ENCODE measurements around the gene KLK4. TPM values are rescaled to one million over a fixed set of nuclear protein-coding genes. Genes with fewer than 3 reads are reported as not detected.

Gene KLK4
- total and polyA plus RNA-seq, 4 donors = not detected

DNA sequence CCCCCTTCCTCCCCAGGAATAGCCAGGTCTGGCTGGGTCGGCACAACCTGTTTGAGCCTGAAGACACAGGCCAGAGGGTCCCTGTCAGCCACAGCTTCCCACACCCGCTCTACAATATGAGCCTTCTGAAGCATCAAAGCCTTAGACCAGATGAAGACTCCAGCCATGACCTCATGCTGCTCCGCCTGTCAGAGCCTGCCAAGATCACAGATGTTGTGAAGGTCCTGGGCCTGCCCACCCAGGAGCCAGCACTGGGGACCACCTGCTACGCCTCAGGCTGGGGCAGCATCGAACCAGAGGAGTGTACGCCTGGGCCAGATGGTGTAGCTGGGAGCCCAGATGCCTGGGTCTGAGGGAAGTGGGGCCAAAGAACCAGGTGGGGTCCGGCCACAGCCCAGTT is 34.7 kb downstream of the KLK4 start:
- H3K36me3 ChIP-seq (ENCODE audit: control insufficient read depth in 4 of 4, insufficient read depth in 3 of 4, low read depth in 1 of 4, low read length in 3 of 4) = no peaks in the 10 kb centered on the region
- H3K4me3 ChIP-seq (ENCODE audit: low read depth in 1 of 3, low read length in 3 of 3) = no peak overlapping the region
- H3K9me3 ChIP-seq (ENCODE audit: control insufficient read depth in 4 of 4, low read length in 3 of 4) = no peaks in the 10 kb centered on the region
- TF ChIP-seq JUND (IDR thresholded peaks at IDR 0.05) = no peak
- no peak for TF ChIP-seq RAD21 (IDR thresholded peaks at IDR 0.05)
- no peak for TF ChIP-seq TAF1 (conservative IDR thresholded peaks at IDR 0.05)
- TF ChIP-seq GABPA (IDR thresholded peaks at IDR 0.05 in 1 of 2, conservative IDR thresholded peaks at IDR 0.05 in 1 of 2) = no peak
- TF ChIP-seq, protein P1, sequence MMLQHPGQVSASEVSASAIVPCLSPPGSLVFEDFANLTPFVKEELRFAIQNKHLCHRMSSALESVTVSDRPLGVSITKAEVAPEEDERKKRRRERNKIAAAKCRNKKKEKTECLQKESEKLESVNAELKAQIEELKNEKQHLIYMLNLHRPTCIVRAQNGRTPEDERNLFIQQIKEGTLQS (IDR thresholded peaks at IDR 0.05) = no peak
- TF ChIP-seq, protein P2, sequence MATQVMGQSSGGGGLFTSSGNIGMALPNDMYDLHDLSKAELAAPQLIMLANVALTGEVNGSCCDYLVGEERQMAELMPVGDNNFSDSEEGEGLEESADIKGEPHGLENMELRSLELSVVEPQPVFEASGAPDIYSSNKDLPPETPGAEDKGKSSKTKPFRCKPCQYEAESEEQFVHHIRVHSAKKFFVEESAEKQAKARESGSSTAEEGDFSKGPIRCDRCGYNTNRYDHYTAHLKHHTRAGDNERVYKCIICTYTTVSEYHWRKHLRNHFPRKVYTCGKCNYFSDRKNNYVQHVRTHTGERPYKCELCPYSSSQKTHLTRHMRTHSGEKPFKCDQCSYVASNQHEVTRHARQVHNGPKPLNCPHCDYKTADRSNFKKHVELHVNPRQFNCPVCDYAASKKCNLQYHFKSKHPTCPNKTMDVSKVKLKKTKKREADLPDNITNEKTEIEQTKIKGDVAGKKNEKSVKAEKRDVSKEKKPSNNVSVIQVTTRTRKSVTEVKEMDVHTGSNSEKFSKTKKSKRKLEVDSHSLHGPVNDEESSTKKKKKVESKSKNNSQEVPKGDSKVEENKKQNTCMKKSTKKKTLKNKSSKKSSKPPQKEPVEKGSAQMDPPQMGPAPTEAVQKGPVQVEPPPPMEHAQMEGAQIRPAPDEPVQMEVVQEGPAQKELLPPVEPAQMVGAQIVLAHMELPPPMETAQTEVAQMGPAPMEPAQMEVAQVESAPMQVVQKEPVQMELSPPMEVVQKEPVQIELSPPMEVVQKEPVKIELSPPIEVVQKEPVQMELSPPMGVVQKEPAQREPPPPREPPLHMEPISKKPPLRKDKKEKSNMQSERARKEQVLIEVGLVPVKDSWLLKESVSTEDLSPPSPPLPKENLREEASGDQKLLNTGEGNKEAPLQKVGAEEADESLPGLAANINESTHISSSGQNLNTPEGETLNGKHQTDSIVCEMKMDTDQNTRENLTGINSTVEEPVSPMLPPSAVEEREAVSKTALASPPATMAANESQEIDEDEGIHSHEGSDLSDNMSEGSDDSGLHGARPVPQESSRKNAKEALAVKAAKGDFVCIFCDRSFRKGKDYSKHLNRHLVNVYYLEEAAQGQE (IDR thresholded peaks at IDR 0.05) = no peak
- no peak overlapping the region for H3K27ac ChIP-seq (ENCODE audit: low read depth in 1 of 2, low read length in 2 of 2)
- no peaks in the 10 kb centered on the region for H3K4me1 ChIP-seq (ENCODE audit: control insufficient read depth in 4 of 4, insufficient read depth in 4 of 4, low read length in 3 of 4)
- H3K9ac ChIP-seq (ENCODE audit: low read depth in 1 of 2, low read length in 2 of 2) = no peak overlapping the region
- WGBS = 74% methylated on average over 7 of the region's 7 CpGs
- H3K27me3 ChIP-seq (ENCODE audit: control insufficient read depth in 4 of 4, insufficient read depth in 4 of 4, low read length in 3 of 4) = peaks cover 0 to 11% (median 3%) of the 10 kb centered on the region in 4 donors
- no peak for DNase-seq (ENCODE audit: low spot score)

DNA sequence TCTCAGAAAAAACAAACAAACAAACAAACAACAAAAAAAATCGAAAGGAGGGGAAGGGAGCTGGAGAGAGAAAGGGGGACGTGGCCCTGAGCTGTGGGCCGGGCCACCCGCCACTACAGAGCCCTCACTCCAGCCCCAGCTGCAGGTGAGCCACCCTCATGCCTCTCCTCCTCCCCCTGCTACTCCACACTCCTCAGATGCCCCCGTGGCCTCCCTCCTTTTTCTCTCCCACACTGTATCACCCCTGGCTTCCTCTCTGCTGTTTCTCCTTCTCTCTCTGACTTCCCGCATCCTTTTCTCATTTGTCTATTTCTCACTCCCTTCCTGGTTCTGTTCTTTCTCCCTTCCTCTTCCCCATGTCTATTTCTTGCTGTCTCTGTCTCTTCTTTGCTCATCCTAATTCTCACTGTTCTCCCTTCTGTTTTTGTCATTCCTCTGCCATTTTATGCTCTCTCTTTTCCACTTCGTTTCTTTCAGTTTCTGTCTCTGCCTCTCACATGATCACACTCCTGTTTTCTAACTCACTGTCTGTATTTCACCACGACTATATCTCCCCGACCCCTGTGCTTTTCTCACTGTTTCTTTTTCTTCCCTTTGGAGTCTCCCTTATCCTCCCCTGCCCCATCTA is 35.3 kb downstream of the KLK4 start:
- no peak overlapping the region for H3K27ac ChIP-seq (ENCODE audit: low read depth in 1 of 2, low read length in 2 of 2)
- H3K9me3 ChIP-seq (ENCODE audit: control insufficient read depth in 4 of 4, low read length in 3 of 4) = no peaks in the 10 kb centered on the region
- WGBS = 37% methylated on average over 9 of the region's 9 CpGs
- peaks cover 0 to 12% (median 4%) of the 10 kb centered on the region in 4 donors for H3K27me3 ChIP-seq (ENCODE audit: control insufficient read depth in 4 of 4, insufficient read depth in 4 of 4, low read length in 3 of 4)
- no peak overlapping the region for H3K4me3 ChIP-seq (ENCODE audit: low read depth in 1 of 3, low read length in 3 of 3)
- no peaks in the 10 kb centered on the region for H3K4me1 ChIP-seq (ENCODE audit: control insufficient read depth in 4 of 4, insufficient read depth in 4 of 4, low read length in 3 of 4)
- TF ChIP-seq EGR1 (IDR thresholded peaks at IDR 0.05; ENCODE audit: low read depth in 2 of 2) = no peak
- TF ChIP-seq, protein P2 (IDR thresholded peaks at IDR 0.05) = no peak
- TF ChIP-seq, protein P3, sequence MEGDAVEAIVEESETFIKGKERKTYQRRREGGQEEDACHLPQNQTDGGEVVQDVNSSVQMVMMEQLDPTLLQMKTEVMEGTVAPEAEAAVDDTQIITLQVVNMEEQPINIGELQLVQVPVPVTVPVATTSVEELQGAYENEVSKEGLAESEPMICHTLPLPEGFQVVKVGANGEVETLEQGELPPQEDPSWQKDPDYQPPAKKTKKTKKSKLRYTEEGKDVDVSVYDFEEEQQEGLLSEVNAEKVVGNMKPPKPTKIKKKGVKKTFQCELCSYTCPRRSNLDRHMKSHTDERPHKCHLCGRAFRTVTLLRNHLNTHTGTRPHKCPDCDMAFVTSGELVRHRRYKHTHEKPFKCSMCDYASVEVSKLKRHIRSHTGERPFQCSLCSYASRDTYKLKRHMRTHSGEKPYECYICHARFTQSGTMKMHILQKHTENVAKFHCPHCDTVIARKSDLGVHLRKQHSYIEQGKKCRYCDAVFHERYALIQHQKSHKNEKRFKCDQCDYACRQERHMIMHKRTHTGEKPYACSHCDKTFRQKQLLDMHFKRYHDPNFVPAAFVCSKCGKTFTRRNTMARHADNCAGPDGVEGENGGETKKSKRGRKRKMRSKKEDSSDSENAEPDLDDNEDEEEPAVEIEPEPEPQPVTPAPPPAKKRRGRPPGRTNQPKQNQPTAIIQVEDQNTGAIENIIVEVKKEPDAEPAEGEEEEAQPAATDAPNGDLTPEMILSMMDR (IDR thresholded peaks at IDR 0.05; ENCODE audit: low read depth, low read length, missing input control) = no peak
- no peak for TF ChIP-seq YY1 (IDR thresholded peaks at IDR 0.05)
- no peak for TF ChIP-seq NR2F2 (IDR thresholded peaks at IDR 0.05)
- TF ChIP-seq GABPA (IDR thresholded peaks at IDR 0.05 in 1 of 2, conservative IDR thresholded peaks at IDR 0.05 in 1 of 2) = no peak
- no peak for TF ChIP-seq RXRA (IDR thresholded peaks at IDR 0.05)
- TF ChIP-seq FOXA2 (IDR thresholded peaks at IDR 0.05) = no peak
- TF ChIP-seq HNF4A (conservative IDR thresholded peaks at IDR 0.05) = no peak
- no peak for DNase-seq (ENCODE audit: low spot score)
- no peaks in the 10 kb centered on the region for H3K36me3 ChIP-seq (ENCODE audit: control insufficient read depth in 4 of 4, insufficient read depth in 3 of 4, low read depth in 1 of 4, low read length in 3 of 4)
- H3K9ac ChIP-seq (ENCODE audit: low read depth in 1 of 2, low read length in 2 of 2) = no peak overlapping the region
